Islet precursor cell (in vitro differentiated cells): ENCODE data around the gene BFSP1.

Experiments used
- DNase-seq: peaks from one replicate; pipeline ENCODE4 v3.0.0-alpha.2; 2018

BFSP1 gene

GRCh38 chr20:17457588-17458190 is 73.5 kb downstream of the BFSP1 start:
- peak; percentile 54 for DNase-seq

- DNase-seq: peak; percentile 26
These were observed 74.1 kb downstream of the BFSP1 start for GRCh38 chr20:17457079-17457478.

GRCh38 chr20:17456279-17456678 is 74.9 kb downstream of the BFSP1 start:
- peak; percentile 22 for DNase-seq

- DNase-seq: peak; percentile 38
These were observed 77.6 kb downstream of the BFSP1 start for GRCh38 chr20:17453592-17453991.

GRCh38 chr20:17452441-17452840 is 78.7 kb downstream of the BFSP1 start:
- DNase-seq: peak; percentile 38

GRCh38 chr20:17449031-17449430 is 82.1 kb downstream of the BFSP1 start:
- DNase-seq: peak; percentile 34

GRCh38 chr20:17448071-17448470 is 83.1 kb downstream of the BFSP1 start:
- DNase-seq: peak; percentile 21

GRCh38 chr20:17446171-17446570 is 85.0 kb downstream of the BFSP1 start:
- DNase-seq: no peak

GRCh38 chr20:17445543-17445942 is 85.6 kb downstream of the BFSP1 start:
- peak; percentile 26 for DNase-seq

- DNase-seq: no peak
These were observed 87.1 kb downstream of the BFSP1 start for GRCh38 chr20:17444091-17444490.
